ENCODE results near the gene APOF.

- TF ChIP-seq CTCF (IDR thresholded peaks at IDR 0.05; ENCODE audit: low read depth, low read length, poor library complexity, severe bottlenecking), result no peak
- TF ChIP-seq EZH2phosphoT487 (IDR thresholded peaks at IDR 0.05; ENCODE audit: borderline replicate concordance, low read length), result no peak
Measured at GRCh38 chr12:56392331-56392730, 29.7 kb upstream of the APOF start.
